SK-N-SH treated with all-trans-retinoic acid at 6 μM for 48 hours (cell line): Measurements from ENCODE around the gene EPHB6.

Source experiments
- ATAC-seq: fragments of 200-7000 bp; cut with Tn5 transposase; 3 replicates; pipeline ENCODE4 v1.9.1; 2020; ENCODE audit warnings: mild to moderate bottlenecking, moderate library complexity
- ARNTL ChIP-seq: fragments of 450-650 bp; formaldehyde crosslinking; IDR thresholded peaks from 2 replicates; pipeline ENCODE4 v1.5.0; 2020; ENCODE audit warnings: low read depth, mild to moderate bottlenecking, moderate library complexity, borderline replicate concordance
- CREB5 ChIP-seq: fragments of 250-450 bp; sonication (Bioruptor Pico); IDR thresholded peaks from 2 replicates; pipeline ENCODE4 v1.5.1; 2020; ENCODE audit warnings: low read depth, mild to moderate bottlenecking, moderate library complexity
- CSDC2 ChIP-seq: fragments of 250-450 bp; sonication (Bioruptor Pico); IDR thresholded peaks from 2 replicates; pipeline ENCODE4 v1.5.0; 2020; ENCODE audit warnings: mild to moderate bottlenecking, moderate library complexity
- CSRNP3 ChIP-seq: fragments of 250-450 bp; sonication (Bioruptor Pico); IDR thresholded peaks from 2 replicates; pipeline ENCODE4 v1.5.1; 2021; ENCODE audit warnings: mild to moderate bottlenecking, moderate library complexity
- GLIS3 ChIP-seq: fragments of 250-450 bp; sonication (Bioruptor Pico); IDR thresholded peaks from 2 replicates; pipeline ENCODE4 v1.5.0; 2020; ENCODE audit warnings: mild to moderate bottlenecking, moderate library complexity
- OSR1 ChIP-seq: fragments of 250-450 bp; sonication (Bioruptor Pico); IDR thresholded peaks from 2 replicates; pipeline ENCODE4 v1.8.0; 2022; ENCODE audit warnings: moderate library complexity, mild to moderate bottlenecking, inconsistent platforms
- PATZ1 ChIP-seq: fragments of 250-450 bp; sonication (Bioruptor Pico); IDR thresholded peaks from 2 replicates; pipeline ENCODE4 v1.8.0; 2020; ENCODE audit warnings: mild to moderate bottlenecking, moderate library complexity, borderline replicate concordance
- POU6F1 ChIP-seq: fragments of 250-450 bp; sonication (Bioruptor Pico); IDR thresholded peaks from 2 replicates; pipeline ENCODE4 v1.8.0; 2021; ENCODE audit warnings: low read depth, mild to moderate bottlenecking, moderate library complexity, borderline replicate concordance
- PPARA ChIP-seq: fragments of 250-450 bp; sonication (Bioruptor Pico); IDR thresholded peaks from 2 replicates; pipeline ENCODE4 v1.5.0; 2020; ENCODE audit warnings: mild to moderate bottlenecking, borderline replicate concordance
- RARB ChIP-seq: fragments of 250-450 bp; sonication (Bioruptor Pico); IDR thresholded peaks from 2 replicates; pipeline ENCODE4 v1.8.0; 2021; ENCODE audit warnings: mild to moderate bottlenecking, moderate library complexity
- TSHZ2 ChIP-seq: fragments of 250-450 bp; sonication (Bioruptor Pico); IDR thresholded peaks from 2 replicates; pipeline ENCODE4 v1.5.0; 2020; ENCODE audit warnings: mild to moderate bottlenecking, moderate library complexity
- ZC3H10 ChIP-seq: fragments of 250-450 bp; sonication (Bioruptor Pico); IDR thresholded peaks from 2 replicates; pipeline ENCODE4 v1.5.1; 2021; ENCODE audit warnings: mild to moderate bottlenecking, moderate library complexity
- ZFP3 ChIP-seq: fragments of 250-450 bp; sonication (Bioruptor Pico); IDR thresholded peaks from 2 replicates; pipeline ENCODE4 v1.5.0; 2020; ENCODE audit warnings: mild to moderate bottlenecking, moderate library complexity
- ZFP30 ChIP-seq: fragments of 450-650 bp; formaldehyde crosslinking; IDR thresholded peaks from 2 replicates; pipeline ENCODE4 v1.5.0; 2022; ENCODE audit warnings: mild to moderate bottlenecking, moderate library complexity
- ZNF565 ChIP-seq: fragments of 450-650 bp; formaldehyde crosslinking; conservative IDR thresholded peaks from 2 replicates; pipeline ENCODE4 v1.5.0; 2020; ENCODE audit warnings: low read depth, mild to moderate bottlenecking, moderate library complexity
- ZNF70 ChIP-seq: fragments of 450-650 bp; formaldehyde crosslinking; IDR thresholded peaks from 2 replicates; pipeline ENCODE4 v1.5.0; 2020; ENCODE audit warnings: mild to moderate bottlenecking, moderate library complexity

The EPHB6 gene

GRCh38 chr7:142878315-142878714, 23.4 kb downstream of the EPHB6 start (continued):
- no peak for TF ChIP-seq TSHZ2 (CRISPR knock-in tag)
- no peak for TF ChIP-seq ZFP3 (CRISPR knock-in tag)
- TF ChIP-seq CREB5 (CRISPR knock-in tag): no peak

GRCh38 chr7:142879060-142879459, 24.2 kb downstream of the EPHB6 start:
- no peak for ATAC-seq
- TF ChIP-seq OSR1 (CRISPR knock-in tag): no peak
- no peak for TF ChIP-seq TSHZ2 (CRISPR knock-in tag)
- TF ChIP-seq ZC3H10 (CRISPR knock-in tag): no peak
- no peak for TF ChIP-seq ARNTL (CRISPR knock-in tag)
- no peak for TF ChIP-seq ZNF565 (CRISPR knock-in tag)
- TF ChIP-seq CSDC2 (CRISPR knock-in tag): no peak

- peak; percentile 80 for ATAC-seq
- no peak for TF ChIP-seq ZC3H10 (CRISPR knock-in tag)
- no peak for TF ChIP-seq PATZ1 (CRISPR knock-in tag)
- TF ChIP-seq CSRNP3 (CRISPR knock-in tag): no peak
- TF ChIP-seq RARB (CRISPR knock-in tag): no peak
- TF ChIP-seq ZNF70 (CRISPR knock-in tag): no peak
- TF ChIP-seq GLIS3 (CRISPR knock-in tag): no peak
These were observed 26.1 kb downstream of the EPHB6 start for GRCh38 chr7:142880876-142881505.

GRCh38 chr7:142881586-142882337, 26.9 kb downstream of the EPHB6 start:
- ATAC-seq: no peak
- TF ChIP-seq PPARA (CRISPR knock-in tag) (no peak), ZFP30 (CRISPR knock-in tag) (no peak), ZNF565 (CRISPR knock-in tag) (no peak), POU6F1 (CRISPR knock-in tag) (no peak)
